B cell (primary cell): ENCODE results near the gene LTC4S. TPM values are rescaled to one million over a fixed set of nuclear protein-coding genes. Genes with fewer than 3 reads are reported as not detected.

ENCODE experiments used
- ATAC-seq: fragments of 200-7000 bp; cut with Tn5 transposase; one replicate; pipeline ENCODE4 v1.10.0; 2021; ENCODE audit warnings: low read depth, mild to moderate bottlenecking, moderate number of reproducible peaks, moderate library complexity
- CTCF ChIA-PET: fragments of 350-600 bp; sonication (Branson Sonifier 250); formaldehyde crosslinking; loops from one replicate; lab custom pipeline; 2021; ENCODE audit warnings: antibody characterized with exemption, inconsistent platforms; lab: Charles Lee
- POLR2A ChIA-PET: fragments of 350-600 bp; sonication (Branson Sonifier 250); formaldehyde crosslinking; loops from one replicate; lab custom pipeline; 2021; ENCODE audit warnings: antibody characterized with exemption; lab: Charles Lee
- DNase-seq: peaks from one replicate; pipeline ENCODE4 v3.0.0; 2013
- H2AFZ ChIP-seq: 2 replicates; pipeline ENCODE4 v1.6.1; 2012; ENCODE audit warnings: mild to moderate bottlenecking, low read depth, low read length; ENCODE audit not compliant: insufficient read depth, poor library complexity, severe bottlenecking
- H3K27ac ChIP-seq, 2 donors: 1 replicate in 1 of 2; 2 replicates in 1 of 2; pipeline ENCODE4 v1.5.1; 2012 to 2013; ENCODE audit warnings: low read length in 2 of 2, mild to moderate bottlenecking in 2 of 2, moderate library complexity in 1 of 2
- H3K27me3 ChIP-seq, 4 experiments: fragments of 200-600 bp in 1 of 4; sonication (generic) in 1 of 4; replicated peaks in 1 of 4; 1 replicate in 2 of 4; 2 replicates in 2 of 4; pipeline versions ENCODE4 v1.6.1 to v1.7.0; 2013 to 2016; ENCODE audit warnings: low read length in 3 of 4, mild to moderate bottlenecking in 2 of 4, mixed read lengths in 1 of 4, moderate library complexity in 1 of 4; ENCODE audit not compliant: insufficient read depth in 4 of 4, control insufficient read depth in 3 of 4; ENCODE audit errors: control extremely low read depth in 1 of 4
- H3K36me3 ChIP-seq, 2 experiments: replicated peaks in 1 of 2; 1 replicate in 1 of 2; 2 replicates in 1 of 2; pipeline versions ENCODE4 v1.6.1 to v1.7.1; 2013; ENCODE audit warnings: low read length in 1 of 2; ENCODE audit not compliant: insufficient read depth in 2 of 2, control insufficient read depth in 1 of 2; ENCODE audit errors: control extremely low read depth in 1 of 2, extremely low read depth in 1 of 2
- H3K4me1 ChIP-seq, 2 donors: fragments of 200-600 bp in 1 of 2; sonication (generic) in 1 of 2; 1 replicate in 1 of 2; 2 replicates in 1 of 2; pipeline versions ENCODE4 v1.5.1 to v1.6.1; 2013 to 2017; ENCODE audit warnings: low read length in 2 of 2; ENCODE audit not compliant: control insufficient read depth in 2 of 2, insufficient read depth in 2 of 2
- H3K4me2 ChIP-seq: replicated peaks from 2 replicates; pipeline ENCODE3; 2012; ENCODE audit warnings: mild to moderate bottlenecking, low read depth, low read length; ENCODE audit not compliant: poor library complexity, severe bottlenecking
- H3K4me3 ChIP-seq, 5 experiments: fragments of 200-600 bp in 1 of 5; sonication (generic) in 1 of 5; 1 replicate in 3 of 5; 2 replicates in 2 of 5; pipeline versions ENCODE4 v1.5.1 to v1.7.0; 2011 to 2016; ENCODE audit warnings: low read length in 4 of 5, mild to moderate bottlenecking in 4 of 5, low read depth in 2 of 5, control low read depth in 1 of 5, moderate library complexity in 1 of 5; ENCODE audit not compliant: insufficient read depth in 1 of 5; ENCODE audit errors: control extremely low read depth in 1 of 5, extremely low read depth in 1 of 5
- H3K79me2 ChIP-seq: fragments of 200-600 bp; sonication (generic); one replicate; pipeline ENCODE4 v1.6.0; 2016; ENCODE audit warnings: low read length; ENCODE audit not compliant: control insufficient read depth, insufficient read depth
- H3K9ac ChIP-seq: fragments of 200-600 bp; sonication (generic); 2 replicates; pipeline ENCODE4 v1.6.1; 2017; ENCODE audit warnings: mild to moderate bottlenecking, low read length, moderate library complexity
- H3K9me3 ChIP-seq, 3 donors: one replicate each; pipeline versions ENCODE4 v1.6.1 to v1.7.1; 2013; ENCODE audit warnings: low read length in 2 of 3; ENCODE audit not compliant: control insufficient read depth in 2 of 3, insufficient read depth in 1 of 3; ENCODE audit errors: control extremely low read depth in 1 of 3
- H4K20me1 ChIP-seq: 2 replicates; pipeline ENCODE4 v1.6.0; 2012; ENCODE audit warnings: mild to moderate bottlenecking, low read length; ENCODE audit not compliant: insufficient read depth, control insufficient read depth, poor library complexity, severe bottlenecking
- H3K27ac Mint-ChIP-seq: one replicate; pipeline ENCODE4 v1.8.0; 2021; ENCODE audit warnings: mixed read lengths
- H3K27me3 Mint-ChIP-seq: one replicate; pipeline ENCODE4 v1.8.0; 2021; ENCODE audit warnings: mixed read lengths
- H3K4me1 Mint-ChIP-seq: one replicate; pipeline ENCODE4 v1.8.0; 2021; ENCODE audit warnings: mixed read lengths
- H3K4me3 Mint-ChIP-seq: one replicate; pipeline ENCODE4 v1.8.0; 2021; ENCODE audit warnings: mixed read lengths
- H3K9me3 Mint-ChIP-seq: one replicate; pipeline ENCODE4 v1.8.0; 2022; ENCODE audit warnings: mixed read lengths; ENCODE audit not compliant: insufficient read depth
- CTCF ChIP-seq: fragments of 200-600 bp; IDR thresholded peaks from one replicate; pipeline ENCODE4 v1.8.0; 2022; ENCODE audit warnings: antibody characterized with exemption, mild to moderate bottlenecking
- EZH2 ChIP-seq: IDR thresholded peaks from 2 replicates; pipeline ENCODE4 v1.6.1; 2012; ENCODE audit warnings: borderline replicate concordance, low read depth, mild to moderate bottlenecking, moderate library complexity, low read length; ENCODE audit not compliant: insufficient read depth, poor library complexity, severe bottlenecking
- WGBS: methylation state at CpG from one replicate; pipeline ENCODE4 v1.1.5; 2013; ENCODE audit warnings: missing lambda C conversion rate; ENCODE audit not compliant: insufficient coverage; 5-methylcytosine and 5-hydroxymethylcytosine counted together
- intact Hi-C: fragments of 100-400 bp; cut with micrococcal nuclease; formaldehyde crosslinking; loops from one replicate; pipeline ENCODE4 v1.10.0; 2022
- polyA plus RNA-seq: library from polyadenylated mRNA; depleted of rRNA; stranded (reverse); fragments of >200 nt; gene quantifications from 2 replicates; pipeline ENCODE4 v1.2.3, GENCODE V29; 2012
- total RNA-seq, 2 donors: library from RNA; stranded (reverse); fragments of 120-200 nt in 1 of 2; gene quantifications; 1 replicate in 1 of 2; 2 replicates in 1 of 2; pipeline versions ENCODE4 v1.2.3 to v1.2.4, GENCODE V29; 2013 to 2022

The LTC4S gene
- total and polyA plus RNA-seq, 2 donors (not counting 1 experiment from before 2014, with no cell fraction given), result 0.40 to 3.8 TPM

- H4K20me1 ChIP-seq, result peaks cover 47% of the 10 kb centered on the region
Measured at GRCh38 chr5:179768326-179769085, 25.3 kb upstream of the LTC4S start.

More at GRCh38 chr5:179768326-179769085, 25.3 kb upstream of the LTC4S start:
- no peak overlapping the region for H3K4me3 Mint-ChIP-seq
- Histone ChIP-seq H3K4me1 (peaks cover 1 to 3% of the 10 kb centered on the region in 2 donors), H3K36me3 (peaks cover 3 to 78% of the 10 kb centered on the region in 2 experiments), H3K4me2 (no peak overlapping the region), H3K27me3 (no peaks in the 10 kb centered on the region), H2AFZ (no peak overlapping the region), H3K27ac (no peak overlapping the region), H3K4me3 (no peak overlapping the region), H3K9ac (no peak overlapping the region), H3K9me3 (no peaks in the 10 kb centered on the region), H3K79me2 (peaks cover 69% of the 10 kb centered on the region)
- H3K27me3 Mint-ChIP-seq, result no peaks in the 10 kb centered on the region
- H3K4me1 Mint-ChIP-seq, result peaks cover 9% of the 10 kb centered on the region
- ChIA-PET CTCF (interaction anchor here (0.7 to 1.4 kb wide), 2 partner anchors 11 to 16 kb away, joined by 3 to 5 read pairs; no protein-coding TSS in a partner anchor), POLR2A (no interaction called here)
- no peaks in the 10 kb centered on the region for H3K9me3 Mint-ChIP-seq
- TF ChIP-seq CTCF, result no peak
- no peak for TF ChIP-seq EZH2
- DNase-seq, result no peak
- intact Hi-C loops, result no loop called here
- 98% methylated on average over 16 of the region's 18 CpGs for WGBS
- no peak for ATAC-seq
- H3K27ac Mint-ChIP-seq, result no peak overlapping the region
